ENCODE measurements around the gene PAM.

Gene PAM

DNA sequence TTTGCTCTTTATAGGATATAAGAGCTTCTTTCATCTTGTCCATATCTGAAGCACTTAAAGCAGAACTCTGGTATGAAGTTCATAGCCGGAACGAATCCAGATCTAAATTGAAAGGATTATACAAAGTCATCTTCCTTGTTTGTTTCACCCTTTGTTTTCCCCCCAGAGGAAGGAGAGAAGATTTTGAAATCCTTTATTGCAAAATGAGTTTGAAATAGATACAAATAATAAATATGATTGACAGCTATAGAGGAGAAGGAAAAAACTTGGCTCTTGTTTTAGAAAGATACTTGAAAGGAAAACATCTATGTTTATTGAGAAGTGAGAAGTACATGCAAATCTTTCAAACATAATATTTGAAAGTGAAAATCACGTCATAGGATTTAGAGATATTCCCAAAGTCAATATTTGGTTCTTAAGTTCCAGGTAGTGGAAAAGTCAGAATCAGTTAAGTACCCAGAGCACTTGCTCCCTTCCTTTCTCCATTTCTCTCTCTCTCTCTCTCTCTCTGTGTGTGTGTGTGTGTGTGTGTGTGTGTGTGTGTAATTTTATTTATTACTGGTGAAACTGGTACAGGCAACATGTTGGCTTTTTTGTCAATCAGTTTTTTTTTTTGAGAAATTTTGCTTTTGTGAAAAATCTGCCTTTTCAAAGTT is 27.2 kb downstream of the PAM start:
- no peak for DNase-seq

DNA sequence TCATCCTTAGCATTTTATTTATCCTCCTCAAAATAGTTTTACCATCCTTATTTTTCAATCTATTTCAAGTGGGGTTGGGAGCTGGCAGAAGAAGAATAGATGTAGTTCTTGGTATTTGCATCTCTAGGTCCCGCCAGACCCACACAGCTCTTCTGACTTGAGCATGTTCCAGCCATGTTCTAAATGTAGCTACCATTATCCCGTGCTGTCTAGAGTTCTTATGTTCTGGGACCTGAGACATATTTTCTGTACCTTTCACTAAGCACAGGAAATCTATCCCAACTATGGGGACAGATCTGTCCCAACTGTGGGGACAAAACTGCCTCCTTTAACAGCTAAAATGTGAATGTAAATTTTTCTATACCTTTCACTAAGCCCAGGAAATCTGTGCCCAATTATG is 32.0 kb downstream of the PAM start:
- DNase-seq = no peak

- DNase-seq = no peak
Observed at GRCh38 chr5:102788788-102789187, 33.7 kb downstream of the PAM start.

DNA sequence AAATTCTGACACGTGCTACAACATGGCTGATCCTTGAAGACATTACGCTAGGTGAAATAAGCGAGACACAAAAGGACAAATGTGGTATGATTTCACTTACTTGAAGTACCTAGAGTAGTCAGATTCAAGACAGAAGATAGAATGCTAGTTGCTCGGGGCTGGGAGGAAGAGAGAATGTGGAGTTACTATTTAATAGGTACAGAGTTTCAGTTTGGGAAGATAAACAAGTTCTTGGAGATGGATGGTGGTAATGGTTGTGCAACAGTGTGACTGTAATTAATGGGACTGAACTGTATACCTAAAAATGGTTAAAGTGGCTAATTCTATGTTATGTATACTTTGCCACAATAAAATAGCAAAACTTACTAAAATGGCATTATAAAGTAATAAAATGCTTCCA is 34.4 kb downstream of the PAM start:
- no peak for DNase-seq

GRCh38 chr5:102790748-102791147 is 35.6 kb downstream of the PAM start:
- no peak for DNase-seq

GRCh38 chr5:102792705-102793104 is 37.6 kb downstream of the PAM start:
- DNase-seq = no peak

DNA sequence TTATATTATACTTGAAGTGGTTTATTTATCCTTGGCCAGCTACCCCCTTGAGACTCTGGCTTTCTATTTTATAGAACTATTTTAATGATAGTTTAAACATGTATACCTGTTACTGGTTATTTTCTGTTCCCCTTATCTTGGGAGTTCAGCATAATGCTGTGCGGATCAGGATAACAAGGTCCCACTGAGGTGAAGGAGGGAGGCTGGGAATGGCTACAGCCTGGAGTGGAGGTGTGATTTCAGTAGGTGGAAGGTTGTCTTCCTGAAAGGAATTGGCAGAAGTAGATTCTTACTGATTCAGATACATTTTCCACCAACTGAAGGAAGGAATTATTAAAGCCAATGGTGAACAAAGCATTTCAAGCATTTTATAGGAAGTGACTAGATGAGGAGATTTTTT is 38.9 kb downstream of the PAM start:
- DNase-seq = no peak

GRCh38 chr5:102794677-102795331 is 39.7 kb downstream of the PAM start:
- no peak for DNase-seq

DNA sequence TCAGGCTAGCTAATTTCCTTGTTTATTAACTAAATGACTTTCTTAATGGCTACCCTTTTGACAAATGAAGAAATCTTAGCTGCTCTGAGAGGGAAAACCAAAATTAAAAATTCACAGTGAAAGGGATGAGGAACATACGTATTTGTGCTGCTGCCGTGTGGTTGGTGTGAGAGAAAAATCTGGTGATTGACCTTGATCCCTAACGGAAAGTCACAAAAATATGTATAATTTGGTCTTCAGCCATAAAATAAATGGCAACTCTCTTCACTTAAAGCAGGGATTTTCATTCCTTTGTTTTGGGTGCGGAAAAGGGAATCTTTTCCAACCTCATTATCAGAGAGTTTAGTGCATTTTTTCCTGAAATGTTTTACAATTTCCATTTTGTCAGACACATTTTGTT is 40.4 kb downstream of the PAM start:
- DNase-seq = no peak

- DNase-seq = no peak
Observed at GRCh38 chr5:102796009-102796408, 40.9 kb downstream of the PAM start.

- no peak for DNase-seq
Observed at GRCh38 chr5:102796498-102796897, 41.4 kb downstream of the PAM start.

DNA sequence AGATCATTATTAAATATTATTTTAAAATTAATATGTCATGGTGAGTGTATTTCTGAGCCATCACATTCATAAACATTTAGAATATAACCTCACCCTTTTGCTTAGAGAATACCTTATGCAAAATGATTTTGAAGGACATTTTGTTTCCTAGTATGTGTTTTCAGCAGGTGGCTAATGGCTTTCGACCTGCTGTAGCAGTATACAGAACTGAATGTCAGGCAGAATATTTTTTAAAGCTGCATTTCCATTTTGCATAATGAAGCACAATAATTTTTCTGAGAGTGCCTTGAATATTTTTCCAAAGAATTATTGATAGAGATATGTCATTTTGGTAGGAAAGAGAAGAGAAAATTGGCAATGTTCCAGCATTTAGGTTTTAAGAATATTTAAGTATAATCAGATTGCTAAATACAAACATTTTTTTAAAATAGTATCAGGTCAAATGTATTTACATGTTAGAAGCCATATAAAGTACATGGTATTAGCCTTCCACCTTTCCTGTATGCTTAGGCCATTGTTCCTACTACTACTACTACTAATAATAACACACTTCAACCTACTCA is 42.3 kb downstream of the PAM start:
- no peak for DNase-seq

- DNase-seq = no peak
Observed at GRCh38 chr5:102798104-102798785, 43.1 kb downstream of the PAM start.

DNA sequence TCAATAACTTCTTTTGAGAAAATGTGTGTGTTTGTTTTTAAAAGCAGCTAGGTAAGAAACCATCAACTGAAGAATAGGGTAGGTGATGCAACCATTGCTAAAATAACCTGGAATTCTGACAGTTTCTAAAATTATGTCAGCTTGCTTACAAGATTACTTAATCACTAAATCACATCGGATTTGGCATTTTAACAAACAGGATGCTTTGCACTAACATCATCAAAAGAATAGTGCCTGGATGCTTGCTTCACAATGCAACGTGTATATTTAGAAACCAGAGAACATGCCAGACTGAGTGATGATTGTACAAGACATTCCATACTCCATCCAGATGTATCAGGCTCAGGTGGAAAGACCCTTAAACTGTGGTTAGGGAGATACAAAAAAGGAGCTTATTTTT is 43.9 kb downstream of the PAM start:
- DNase-seq = no peak

GRCh38 chr5:102800427-102800826 is 45.3 kb downstream of the PAM start:
- no peak for DNase-seq

GRCh38 chr5:102801371-102801770 is 46.3 kb downstream of the PAM start:
- no peak for DNase-seq

DNA sequence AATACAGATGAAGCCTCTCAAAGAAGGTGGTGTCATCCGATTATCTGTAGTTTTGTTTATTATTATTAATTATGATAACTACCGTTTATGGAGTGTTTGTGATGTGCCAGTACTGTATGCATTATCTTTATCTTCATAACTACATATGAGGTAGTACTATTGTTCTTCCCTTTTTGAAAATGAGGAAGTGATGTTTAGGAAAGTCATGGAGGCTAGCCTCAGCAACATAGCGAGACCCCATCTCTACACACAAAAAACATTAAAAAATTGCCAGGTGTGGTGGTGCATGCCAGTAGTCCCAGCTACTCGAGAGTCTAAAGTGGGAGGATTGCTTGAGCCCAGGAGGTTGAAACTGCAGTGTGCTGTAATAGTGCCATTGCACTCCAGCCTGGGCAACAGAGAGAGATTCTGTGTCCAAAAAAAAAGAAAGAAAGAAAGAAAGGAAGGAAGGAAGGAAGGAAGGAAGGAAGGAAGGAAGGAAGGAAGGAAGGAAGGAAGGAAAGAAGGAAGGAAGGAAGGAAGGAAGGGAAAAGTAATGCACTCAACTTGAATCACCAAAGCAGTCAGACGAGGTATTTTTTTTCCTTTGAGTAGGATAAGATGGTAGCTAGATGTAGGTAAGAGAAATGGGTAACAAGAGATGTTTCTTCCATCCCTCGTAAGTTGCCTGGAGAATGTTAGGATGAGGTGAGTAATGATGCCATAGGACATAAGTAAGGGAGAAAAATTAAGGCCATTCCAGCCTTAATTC is 47.8 kb downstream of the PAM start:
- no peak for DNase-seq

- no peak for DNase-seq
Observed at GRCh38 chr5:102807878-102808502, 52.9 kb downstream of the PAM start.

- DNase-seq = no peak
Observed at GRCh38 chr5:102809033-102809432, 53.9 kb downstream of the PAM start.

- peak; percentile 44 for DNase-seq
Observed at GRCh38 chr5:102811972-102812371, 56.9 kb downstream of the PAM start.

DNA sequence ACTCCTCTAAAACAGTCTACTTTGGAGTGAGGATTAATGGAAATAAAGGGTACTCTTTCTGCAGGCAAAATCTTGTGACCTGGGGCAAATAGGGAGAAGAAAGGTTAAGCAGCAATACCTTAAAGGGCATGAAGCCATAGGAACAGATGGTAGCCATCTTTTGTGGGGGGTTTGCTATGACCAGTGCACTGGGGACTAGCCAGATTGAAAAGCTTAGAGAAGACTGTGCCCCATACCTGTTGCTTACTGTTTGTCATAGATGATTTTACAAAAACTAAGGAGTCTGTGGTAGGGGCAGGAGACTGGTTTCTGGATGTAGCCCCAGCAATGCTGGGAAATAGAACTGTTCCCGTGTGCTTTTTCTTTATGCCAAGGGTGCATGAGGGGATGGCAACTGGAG is 58.6 kb downstream of the PAM start:
- DNase-seq = no peak

- DNase-seq = no peak
Observed at GRCh38 chr5:102815084-102815483, 60.0 kb downstream of the PAM start.
